SU-DHL-6 (cell line): ENCODE results near the gene OR10AG1.

ENCODE experiments used
- H2AFZ ChIP-seq: fragments of 200-600 bp; sonication (generic); 2 replicates; pipeline ENCODE4 v1.6.1; 2014; ENCODE audit warnings: low read depth, mild to moderate bottlenecking, moderate library complexity, mixed read lengths, antibody characterized with exemption, low read length; ENCODE audit not compliant: severe bottlenecking
- H3F3A ChIP-seq: fragments of 200-600 bp; shearing (Covaris generic); 2 replicates; pipeline ENCODE4 v1.6.0; 2016; ENCODE audit warnings: antibody characterized with exemption, mild to moderate bottlenecking; ENCODE audit not compliant: insufficient read depth
- H3K27ac ChIP-seq: fragments of 200-600 bp; sonication (generic); 2 replicates; pipeline ENCODE4 v1.5.1; 2016; ENCODE audit warnings: low read depth, mild to moderate bottlenecking, low read length, moderate library complexity, mixed read lengths
- H3K27me3 ChIP-seq: fragments of 200-600 bp; sonication (generic), shearing (Covaris generic); 2 replicates; pipeline ENCODE4 v1.6.0; 2014; ENCODE audit warnings: mild to moderate bottlenecking, low read length
- H3K36me3 ChIP-seq: fragments of 200-600 bp; sonication (generic); 2 replicates; pipeline ENCODE4 v1.6.1; 2014; ENCODE audit warnings: mild to moderate bottlenecking, low read length, mixed read lengths
- H3K4me2 ChIP-seq: fragments of 300-600, 200-600 bp; shearing (Covaris generic), sonication (generic); 2 replicates; pipeline ENCODE4 v1.6.0; 2014; ENCODE audit warnings: low read length, low read depth, mild to moderate bottlenecking; ENCODE audit not compliant: poor library complexity, severe bottlenecking
- H3K4me3 ChIP-seq: fragments of 200-600 bp; sonication (generic); 2 replicates; pipeline ENCODE4 v1.5.1; 2014; ENCODE audit warnings: antibody characterized with exemption, low read length, mild to moderate bottlenecking, mixed read lengths; ENCODE audit not compliant: insufficient read depth, poor library complexity, severe bottlenecking
- H3K79me2 ChIP-seq: fragments of 200-600 bp; sonication (generic); 2 replicates; pipeline ENCODE4 v1.6.1; 2014; ENCODE audit warnings: mild to moderate bottlenecking, low read length, moderate library complexity; ENCODE audit not compliant: insufficient read depth
- H3K9ac ChIP-seq: fragments of 200-600 bp; sonication (generic); 2 replicates; pipeline ENCODE4 v1.7.0; 2014; ENCODE audit warnings: mild to moderate bottlenecking, low read length
- H3K9me2 ChIP-seq: fragments of 200-600 bp; sonication (generic); replicated peaks from 2 replicates; pipeline ENCODE4 v1.6.1; 2014; ENCODE audit warnings: low read length; ENCODE audit not compliant: insufficient read depth
- H3K9me3 ChIP-seq: fragments of 200-600 bp; sonication (generic); 2 replicates; pipeline ENCODE4 v1.6.1; 2014; ENCODE audit warnings: low read length, mixed read lengths; ENCODE audit not compliant: insufficient read depth
- H4K20me1 ChIP-seq: fragments of 200-600 bp; sonication (generic); 2 replicates; pipeline ENCODE4 v1.6.1; 2014; ENCODE audit warnings: low read depth, mild to moderate bottlenecking, antibody characterized with exemption, low read length, moderate library complexity, mixed read lengths
- EZH2phosphoT487 ChIP-seq: fragments of 200-600 bp; sonication (generic), shearing (Covaris generic); conservative IDR thresholded peaks from 2 replicates; pipeline ENCODE4 v1.6.1; 2018; ENCODE audit warnings: mild to moderate bottlenecking, antibody characterized with exemption, low read length, moderate library complexity, mixed read lengths
- TF ChIP-seq, protein P1 (sequence below): fragments of 200-600 bp; sonication (generic); IDR thresholded peaks from one replicate; pipeline ENCODE4 v1.5.1; 2017; ENCODE audit warnings: antibody characterized with exemption, mild to moderate bottlenecking, low read length, moderate library complexity; ENCODE audit not compliant: insufficient read depth, poor library complexity, severe bottlenecking

The OR10AG1 gene

DNA sequence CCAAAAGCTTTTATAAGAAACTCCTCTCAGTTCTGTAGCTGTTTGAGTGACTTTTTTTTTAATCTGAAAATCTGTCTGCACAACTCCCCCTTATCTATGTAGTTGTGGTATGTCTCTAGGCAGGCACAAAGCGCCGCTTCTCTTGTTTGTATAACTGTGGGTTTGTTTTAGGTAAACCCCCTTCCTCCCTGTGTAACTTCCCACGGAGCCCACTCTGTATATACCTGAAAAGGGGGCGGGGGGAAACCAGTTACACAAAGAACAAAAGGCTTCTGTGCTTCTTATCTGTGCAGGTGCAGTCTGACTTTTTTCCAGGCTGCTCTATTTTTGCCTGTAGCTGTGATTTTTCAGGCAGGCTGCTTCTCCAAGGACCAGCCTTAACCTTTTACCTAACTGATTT is 13.2 kb downstream of the OR10AG1 start:
- Histone ChIP-seq H3K4me2 (no peak overlapping the region), H3K9me3 (no peaks in the 10 kb centered on the region)
- TF ChIP-seq, protein P1, sequence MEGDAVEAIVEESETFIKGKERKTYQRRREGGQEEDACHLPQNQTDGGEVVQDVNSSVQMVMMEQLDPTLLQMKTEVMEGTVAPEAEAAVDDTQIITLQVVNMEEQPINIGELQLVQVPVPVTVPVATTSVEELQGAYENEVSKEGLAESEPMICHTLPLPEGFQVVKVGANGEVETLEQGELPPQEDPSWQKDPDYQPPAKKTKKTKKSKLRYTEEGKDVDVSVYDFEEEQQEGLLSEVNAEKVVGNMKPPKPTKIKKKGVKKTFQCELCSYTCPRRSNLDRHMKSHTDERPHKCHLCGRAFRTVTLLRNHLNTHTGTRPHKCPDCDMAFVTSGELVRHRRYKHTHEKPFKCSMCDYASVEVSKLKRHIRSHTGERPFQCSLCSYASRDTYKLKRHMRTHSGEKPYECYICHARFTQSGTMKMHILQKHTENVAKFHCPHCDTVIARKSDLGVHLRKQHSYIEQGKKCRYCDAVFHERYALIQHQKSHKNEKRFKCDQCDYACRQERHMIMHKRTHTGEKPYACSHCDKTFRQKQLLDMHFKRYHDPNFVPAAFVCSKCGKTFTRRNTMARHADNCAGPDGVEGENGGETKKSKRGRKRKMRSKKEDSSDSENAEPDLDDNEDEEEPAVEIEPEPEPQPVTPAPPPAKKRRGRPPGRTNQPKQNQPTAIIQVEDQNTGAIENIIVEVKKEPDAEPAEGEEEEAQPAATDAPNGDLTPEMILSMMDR: no peak
- TF ChIP-seq EZH2phosphoT487: no peak

DNA sequence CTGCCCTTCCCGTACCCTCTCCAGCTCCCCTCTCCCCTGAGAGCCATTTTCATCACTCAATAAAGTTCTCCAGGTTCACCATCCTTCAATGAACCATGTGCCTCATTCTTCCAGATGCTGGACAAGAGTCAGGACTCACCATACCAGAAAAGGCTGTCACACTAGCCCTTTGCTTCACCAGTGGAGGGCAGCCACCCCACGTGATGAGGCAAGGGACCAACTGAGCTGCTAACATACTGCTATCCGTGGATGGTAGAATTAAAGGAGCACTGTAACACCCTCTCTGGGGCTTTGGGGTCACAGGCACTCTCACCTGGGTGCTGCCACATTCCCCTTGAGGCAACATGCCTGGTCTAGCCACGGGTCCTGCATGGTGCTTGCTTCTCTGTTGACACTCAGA is 20.4 kb downstream of the OR10AG1 start:
- no peaks in the 10 kb centered on the region for H3F3A ChIP-seq
- no peaks in the 10 kb centered on the region for H3K9me2 ChIP-seq
- no peak overlapping the region for H3K9ac ChIP-seq
- H3K4me2 ChIP-seq: no peak overlapping the region
- no peaks in the 10 kb centered on the region for H3K9me3 ChIP-seq
- H2AFZ ChIP-seq: no peak overlapping the region
- H3K27me3 ChIP-seq: no peaks in the 10 kb centered on the region
- H3K36me3 ChIP-seq: no peaks in the 10 kb centered on the region
- no peak for TF ChIP-seq EZH2phosphoT487
- TF ChIP-seq, protein P1: no peak
- no peak overlapping the region for H3K4me3 ChIP-seq
- no peaks in the 10 kb centered on the region for H3K79me2 ChIP-seq
- no peaks in the 10 kb centered on the region for H4K20me1 ChIP-seq
- no peak overlapping the region for H3K27ac ChIP-seq

More for the DNA sequence above, 13.2 kb downstream of the OR10AG1 start:
- H3F3A ChIP-seq: no peaks in the 10 kb centered on the region
- H3K36me3 ChIP-seq: no peaks in the 10 kb centered on the region
- no peaks in the 10 kb centered on the region for H3K79me2 ChIP-seq
- no peaks in the 10 kb centered on the region for H3K9me2 ChIP-seq
- H3K4me3 ChIP-seq: no peak overlapping the region
- H2AFZ ChIP-seq: no peak overlapping the region
- no peak overlapping the region for H3K27ac ChIP-seq
- no peaks in the 10 kb centered on the region for H3K27me3 ChIP-seq
- H3K9ac ChIP-seq: no peak overlapping the region
- no peaks in the 10 kb centered on the region for H4K20me1 ChIP-seq

DNA sequence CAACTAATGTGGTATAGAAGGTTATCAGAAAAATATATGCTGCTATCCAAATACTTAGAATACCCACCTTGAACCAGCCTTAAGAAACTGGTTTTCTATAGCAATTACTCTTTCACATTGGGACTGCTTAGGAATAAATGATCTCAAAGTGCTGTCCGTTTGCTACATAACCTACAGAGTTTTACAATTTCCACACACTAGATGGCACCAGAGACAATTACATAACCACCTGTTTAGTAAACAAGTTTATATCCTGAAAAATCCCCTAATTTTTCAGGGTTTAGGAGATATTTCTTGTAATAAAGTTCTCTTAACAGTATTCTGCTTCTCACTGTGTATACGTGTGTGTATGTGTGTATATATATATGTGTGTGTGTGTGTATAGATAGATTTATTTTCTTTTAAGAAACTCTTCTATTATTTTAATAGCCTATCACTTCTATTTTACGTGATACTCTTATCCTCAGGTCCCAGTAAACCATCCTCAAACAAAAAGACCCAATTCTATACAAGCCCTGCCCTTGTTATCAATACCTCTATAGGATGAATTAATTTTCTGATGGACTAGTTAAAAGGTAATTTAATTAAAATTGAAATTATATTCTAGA is 26.9 kb downstream of the OR10AG1 start:
- no peaks in the 10 kb centered on the region for H3F3A ChIP-seq
- H3K79me2 ChIP-seq: no peaks in the 10 kb centered on the region
- H3K36me3 ChIP-seq: no peaks in the 10 kb centered on the region
- H3K9ac ChIP-seq: no peak overlapping the region
- H3K9me2 ChIP-seq: no peaks in the 10 kb centered on the region
- no peak overlapping the region for H2AFZ ChIP-seq
- H3K4me2 ChIP-seq: no peak overlapping the region
- H3K27me3 ChIP-seq: no peaks in the 10 kb centered on the region
- H3K4me3 ChIP-seq: no peak overlapping the region
- no peak overlapping the region for H3K27ac ChIP-seq
- H3K9me3 ChIP-seq: no peaks in the 10 kb centered on the region
- H4K20me1 ChIP-seq: peaks cover 3% of the 10 kb centered on the region; the same call in 1 of the 2 replicates
- no peak for TF ChIP-seq EZH2phosphoT487
- TF ChIP-seq, protein P1: peak; percentile 28
